Measurements from ENCODE around the gene SLC35G4. TPM values are rescaled to one million over a fixed set of nuclear protein-coding genes. Genes with fewer than 3 reads are reported as not detected.

SLC35G4 gene
- total and polyA plus RNA-seq, 8 donors, result not detected

GRCh38 chr18:11574545-11574944 is 34.9 kb upstream of the SLC35G4 start:
- H3K9me3 ChIP-seq, result no peaks in the 10 kb centered on the region
- no peaks in the 10 kb centered on the region for H3K4me1 ChIP-seq
- no peak for DNase-seq
- H3K4me3 ChIP-seq, result no peak overlapping the region
- intact Hi-C loops (cut with DNase I; ENCODE audit: low total_unique reads), result no loop called here
- H3K27me3 ChIP-seq, result peaks cover 0 to 6% (median 0%) of the 10 kb centered on the region in 3 donors
- no peaks in the 10 kb centered on the region for H3K36me3 ChIP-seq
- WGBS, 5 donors, result 63 to 71% (median 68%) methylated on average over 3 of the region's 3 CpGs
- H3K27ac ChIP-seq, result no peak overlapping the region
- no peak for TF ChIP-seq CTCF (IDR thresholded peaks at IDR 0.05)
- TF ChIP-seq POLR2AphosphoS5 (IDR thresholded peaks at IDR 0.05), result no peak
- TF ChIP-seq EP300 (IDR thresholded peaks at IDR 0.05), result no peak
- no peak for TF ChIP-seq POLR2A (IDR thresholded peaks at IDR 0.05)

GRCh38 chr18:11577271-11578112 is 31.9 kb upstream of the SLC35G4 start:
- Histone ChIP-seq H3K9me3 (no peaks in the 10 kb centered on the region), H3K27ac (no peak overlapping the region), H3K4me3 (no peak overlapping the region), H3K4me1 (no peaks in the 10 kb centered on the region), H3K27me3 (no peaks in the 10 kb centered on the region), H3K36me3 (no peaks in the 10 kb centered on the region)
- TF ChIP-seq POLR2AphosphoS5 (IDR thresholded peaks at IDR 0.05), result no peak
- no peak for TF ChIP-seq POLR2A (IDR thresholded peaks at IDR 0.05)
- TF ChIP-seq EP300 (IDR thresholded peaks at IDR 0.05), result no peak
- no peak for TF ChIP-seq CTCF (IDR thresholded peaks at IDR 0.05)
- whole genome bisulfite sequencing, 5 donors, result 48 to 70% (median 58%) methylated on average over 7 of the region's 7 CpGs
- intact Hi-C loops (cut with DNase I; ENCODE audit: low total_unique reads), result no loop called here
- DNase-seq, result no peak

- Histone ChIP-seq H3K4me1 (no peaks in the 10 kb centered on the region), H3K36me3 (no peaks in the 10 kb centered on the region), H3K27me3 (no peaks in the 10 kb centered on the region), H3K4me3 (no peak overlapping the region), H3K27ac (no peak overlapping the region), H3K9me3 (no peaks in the 10 kb centered on the region)
- WGBS, 5 donors, result 45 to 78% (median 65%) methylated on average over 3 of the region's 3 CpGs
- TF ChIP-seq POLR2AphosphoS5 (IDR thresholded peaks at IDR 0.05) (no peak), CTCF (IDR thresholded peaks at IDR 0.05) (no peak), POLR2A (IDR thresholded peaks at IDR 0.05) (no peak), EP300 (IDR thresholded peaks at IDR 0.05) (no peak)
- DNase-seq, result no peak
- intact Hi-C loops (cut with DNase I; ENCODE audit: low total_unique reads), result no loop called here
Observed at GRCh38 chr18:11578799-11579198, 30.6 kb upstream of the SLC35G4 start.

- no peaks in the 10 kb centered on the region for H3K27me3 ChIP-seq
- H3K27ac ChIP-seq, result no peak overlapping the region
- no peak for DNase-seq
- intact Hi-C loops (cut with DNase I; ENCODE audit: low total_unique reads), result no loop called here
- no peaks in the 10 kb centered on the region for H3K4me1 ChIP-seq
- no peak for TF ChIP-seq EP300 (IDR thresholded peaks at IDR 0.05)
- TF ChIP-seq CTCF (IDR thresholded peaks at IDR 0.05), result no peak
- TF ChIP-seq POLR2AphosphoS5 (IDR thresholded peaks at IDR 0.05), result no peak
- TF ChIP-seq POLR2A (IDR thresholded peaks at IDR 0.05), result no peak
- WGBS, 5 donors, result 90 to 97% (median 93%) methylated on average over 15 of the region's 15 CpGs
- no peaks in the 10 kb centered on the region for H3K9me3 ChIP-seq
- no peaks in the 10 kb centered on the region for H3K36me3 ChIP-seq
- H3K4me3 ChIP-seq, result no peak overlapping the region
Observed at GRCh38 chr18:11579916-11580315, 29.5 kb upstream of the SLC35G4 start.
